SK-N-SH treated with all-trans-retinoic acid at 6 μM for 48 hours (cell line): ENCODE results near the gene STK38L.

Experiments used
- ATAC-seq: fragments of 200-7000 bp; cut with Tn5 transposase; 3 replicates; pipeline ENCODE4 v1.9.1; 2020; ENCODE audit warnings: mild to moderate bottlenecking, moderate library complexity
- ARNTL ChIP-seq: fragments of 450-650 bp; formaldehyde crosslinking; IDR thresholded peaks from 2 replicates; pipeline ENCODE4 v1.5.0; 2020; ENCODE audit warnings: low read depth, mild to moderate bottlenecking, moderate library complexity, borderline replicate concordance
- BACH2 ChIP-seq: fragments of 250-450 bp; sonication (Bioruptor Pico); IDR thresholded peaks from 2 replicates; pipeline ENCODE4 v1.9.0; 2021; ENCODE audit warnings: mild to moderate bottlenecking, borderline replicate concordance
- CSDC2 ChIP-seq: fragments of 250-450 bp; sonication (Bioruptor Pico); IDR thresholded peaks from 2 replicates; pipeline ENCODE4 v1.5.0; 2020; ENCODE audit warnings: mild to moderate bottlenecking, moderate library complexity
- ESRRG ChIP-seq: fragments of 250-450 bp; sonication (Bioruptor Pico); IDR thresholded peaks from 2 replicates; pipeline ENCODE4 v1.6.1; 2021; ENCODE audit warnings: mild to moderate bottlenecking
- GLIS3 ChIP-seq: fragments of 250-450 bp; sonication (Bioruptor Pico); IDR thresholded peaks from 2 replicates; pipeline ENCODE4 v1.5.0; 2020; ENCODE audit warnings: mild to moderate bottlenecking, moderate library complexity
- ISL1 ChIP-seq: fragments of 250-450 bp; sonication (Bioruptor Pico); IDR thresholded peaks from 2 replicates; pipeline ENCODE4 v2.1.2; 2022; ENCODE audit warnings: mild to moderate bottlenecking, moderate library complexity
- OSR1 ChIP-seq: fragments of 250-450 bp; sonication (Bioruptor Pico); IDR thresholded peaks from 2 replicates; pipeline ENCODE4 v1.8.0; 2022; ENCODE audit warnings: moderate library complexity, mild to moderate bottlenecking, inconsistent platforms
- PPARA ChIP-seq: fragments of 250-450 bp; sonication (Bioruptor Pico); IDR thresholded peaks from 2 replicates; pipeline ENCODE4 v1.5.0; 2020; ENCODE audit warnings: mild to moderate bottlenecking, borderline replicate concordance
- RARB ChIP-seq: fragments of 250-450 bp; sonication (Bioruptor Pico); IDR thresholded peaks from 2 replicates; pipeline ENCODE4 v1.8.0; 2021; ENCODE audit warnings: mild to moderate bottlenecking, moderate library complexity
- SNAI2 ChIP-seq: fragments of 250-450 bp; sonication (Bioruptor Pico); IDR thresholded peaks from 2 replicates; pipeline ENCODE4 v1.5.0; 2020; ENCODE audit warnings: mild to moderate bottlenecking, moderate library complexity
- TCF4 ChIP-seq: fragments of 250-450 bp; sonication (Bioruptor Pico); IDR thresholded peaks from 2 replicates; pipeline ENCODE4 v1.8.0; 2021; ENCODE audit warnings: mild to moderate bottlenecking, moderate library complexity, borderline replicate concordance
- TOX ChIP-seq: fragments of 250-450 bp; sonication (Bioruptor Pico); IDR thresholded peaks from 2 replicates; pipeline ENCODE4 v1.8.0; 2021; ENCODE audit warnings: mild to moderate bottlenecking, moderate library complexity, borderline replicate concordance
- ZFP3 ChIP-seq: fragments of 250-450 bp; sonication (Bioruptor Pico); IDR thresholded peaks from 2 replicates; pipeline ENCODE4 v1.5.0; 2020; ENCODE audit warnings: mild to moderate bottlenecking, moderate library complexity
- ZFP30 ChIP-seq: fragments of 450-650 bp; formaldehyde crosslinking; IDR thresholded peaks from 2 replicates; pipeline ENCODE4 v1.5.0; 2022; ENCODE audit warnings: mild to moderate bottlenecking, moderate library complexity
- ZNF565 ChIP-seq: fragments of 450-650 bp; formaldehyde crosslinking; conservative IDR thresholded peaks from 2 replicates; pipeline ENCODE4 v1.5.0; 2020; ENCODE audit warnings: low read depth, mild to moderate bottlenecking, moderate library complexity
- ZNF70 ChIP-seq: fragments of 450-650 bp; formaldehyde crosslinking; IDR thresholded peaks from 2 replicates; pipeline ENCODE4 v1.5.0; 2020; ENCODE audit warnings: mild to moderate bottlenecking, moderate library complexity
- ZNF8 ChIP-seq: fragments of 450-650 bp; formaldehyde crosslinking; IDR thresholded peaks from 2 replicates; pipeline ENCODE4 v1.5.0; 2020; ENCODE audit warnings: mild to moderate bottlenecking, moderate library complexity
- TF ChIP-seq, protein P1 (sequence below): fragments of 250-450 bp; sonication (Bioruptor Pico); IDR thresholded peaks from 2 replicates; pipeline ENCODE4 v1.5.1; 2020; ENCODE audit warnings: low read depth, mild to moderate bottlenecking, moderate library complexity
- TF ChIP-seq, protein P2 (sequence below): fragments of 250-450 bp; sonication (Bioruptor Pico); IDR thresholded peaks from 2 replicates; pipeline ENCODE4 v1.8.0; 2020; ENCODE audit warnings: mild to moderate bottlenecking, moderate library complexity, borderline replicate concordance
- TF ChIP-seq, protein P3 (sequence below): fragments of 250-450 bp; sonication (Bioruptor Pico); IDR thresholded peaks from 2 replicates; pipeline ENCODE4 v1.8.0; 2021; ENCODE audit warnings: low read depth, mild to moderate bottlenecking, moderate library complexity, borderline replicate concordance
- TF ChIP-seq, protein P4 (sequence below): fragments of 250-450 bp; sonication (Bioruptor Pico); IDR thresholded peaks from 2 replicates; pipeline ENCODE4 v1.5.1; 2021; ENCODE audit warnings: mild to moderate bottlenecking, moderate library complexity
- TF ChIP-seq, protein P5 (sequence below): fragments of 250-450 bp; sonication (Bioruptor Pico); IDR thresholded peaks from 2 replicates; pipeline ENCODE4 v1.5.0; 2020; ENCODE audit warnings: mild to moderate bottlenecking, moderate library complexity

The STK38L gene

GRCh38 chr12:27233814-27234213 is 10.3 kb upstream of the STK38L start:
- no peak for ATAC-seq

DNA sequence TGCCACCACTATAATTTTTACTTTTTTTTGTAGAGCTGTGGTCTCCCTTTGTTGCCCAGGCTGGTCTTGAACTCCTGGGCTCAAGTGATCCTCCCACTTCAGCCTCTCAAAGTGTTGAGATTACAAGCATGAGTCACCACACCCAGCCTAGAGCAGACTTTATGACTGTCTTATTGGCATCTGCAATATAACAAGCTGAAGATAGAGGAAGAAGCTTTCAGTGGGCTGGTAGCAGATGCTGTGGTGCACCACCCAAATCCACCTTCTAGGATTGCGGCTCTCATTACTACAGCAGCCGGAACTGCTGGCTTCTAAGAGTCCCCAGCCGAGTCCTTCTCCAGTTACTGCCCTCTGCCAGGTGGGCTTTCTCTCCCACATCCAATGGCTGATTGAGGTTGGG is 7.6 kb upstream of the STK38L start:
- ATAC-seq = no peak
- no peak for TF ChIP-seq SNAI2 (CRISPR knock-in tag)
- no peak for TF ChIP-seq ESRRG (CRISPR knock-in tag)
- no peak for TF ChIP-seq ZFP3 (CRISPR knock-in tag)
- TF ChIP-seq, protein P1, sequence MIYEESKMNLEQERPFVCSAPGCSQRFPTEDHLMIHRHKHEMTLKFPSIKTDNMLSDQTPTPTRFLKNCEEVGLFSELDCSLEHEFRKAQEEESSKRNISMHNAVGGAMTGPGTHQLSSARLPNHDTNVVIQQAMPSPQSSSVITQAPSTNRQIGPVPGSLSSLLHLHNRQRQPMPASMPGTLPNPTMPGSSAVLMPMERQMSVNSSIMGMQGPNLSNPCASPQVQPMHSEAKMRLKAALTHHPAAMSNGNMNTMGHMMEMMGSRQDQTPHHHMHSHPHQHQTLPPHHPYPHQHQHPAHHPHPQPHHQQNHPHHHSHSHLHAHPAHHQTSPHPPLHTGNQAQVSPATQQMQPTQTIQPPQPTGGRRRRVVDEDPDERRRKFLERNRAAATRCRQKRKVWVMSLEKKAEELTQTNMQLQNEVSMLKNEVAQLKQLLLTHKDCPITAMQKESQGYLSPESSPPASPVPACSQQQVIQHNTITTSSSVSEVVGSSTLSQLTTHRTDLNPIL = no peak
- no peak for TF ChIP-seq ZNF70 (CRISPR knock-in tag)
- TF ChIP-seq, protein P2, sequence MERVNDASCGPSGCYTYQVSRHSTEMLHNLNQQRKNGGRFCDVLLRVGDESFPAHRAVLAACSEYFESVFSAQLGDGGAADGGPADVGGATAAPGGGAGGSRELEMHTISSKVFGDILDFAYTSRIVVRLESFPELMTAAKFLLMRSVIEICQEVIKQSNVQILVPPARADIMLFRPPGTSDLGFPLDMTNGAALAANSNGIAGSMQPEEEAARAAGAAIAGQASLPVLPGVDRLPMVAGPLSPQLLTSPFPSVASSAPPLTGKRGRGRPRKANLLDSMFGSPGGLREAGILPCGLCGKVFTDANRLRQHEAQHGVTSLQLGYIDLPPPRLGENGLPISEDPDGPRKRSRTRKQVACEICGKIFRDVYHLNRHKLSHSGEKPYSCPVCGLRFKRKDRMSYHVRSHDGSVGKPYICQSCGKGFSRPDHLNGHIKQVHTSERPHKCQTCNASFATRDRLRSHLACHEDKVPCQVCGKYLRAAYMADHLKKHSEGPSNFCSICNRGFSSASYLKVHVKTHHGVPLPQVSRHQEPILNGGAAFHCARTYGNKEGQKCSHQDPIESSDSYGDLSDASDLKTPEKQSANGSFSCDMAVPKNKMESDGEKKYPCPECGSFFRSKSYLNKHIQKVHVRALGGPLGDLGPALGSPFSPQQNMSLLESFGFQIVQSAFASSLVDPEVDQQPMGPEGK = no peak
- TF ChIP-seq, protein P3, sequence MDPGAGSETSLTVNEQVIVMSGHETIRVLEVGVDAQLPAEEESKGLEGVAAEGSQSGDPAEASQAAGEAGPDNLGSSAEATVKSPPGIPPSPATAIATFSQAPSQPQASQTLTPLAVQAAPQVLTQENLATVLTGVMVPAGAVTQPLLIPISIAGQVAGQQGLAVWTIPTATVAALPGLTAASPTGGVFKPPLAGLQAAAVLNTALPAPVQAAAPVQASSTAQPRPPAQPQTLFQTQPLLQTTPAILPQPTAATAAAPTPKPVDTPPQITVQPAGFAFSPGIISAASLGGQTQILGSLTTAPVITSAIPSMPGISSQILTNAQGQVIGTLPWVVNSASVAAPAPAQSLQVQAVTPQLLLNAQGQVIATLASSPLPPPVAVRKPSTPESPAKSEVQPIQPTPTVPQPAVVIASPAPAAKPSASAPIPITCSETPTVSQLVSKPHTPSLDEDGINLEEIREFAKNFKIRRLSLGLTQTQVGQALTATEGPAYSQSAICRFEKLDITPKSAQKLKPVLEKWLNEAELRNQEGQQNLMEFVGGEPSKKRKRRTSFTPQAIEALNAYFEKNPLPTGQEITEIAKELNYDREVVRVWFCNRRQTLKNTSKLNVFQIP (CRISPR knock-in tag) = no peak
- no peak for TF ChIP-seq TCF4
- TF ChIP-seq ZFP30 (CRISPR knock-in tag) = no peak
- no peak for TF ChIP-seq CSDC2
- no peak for TF ChIP-seq GLIS3
- no peak for TF ChIP-seq ZNF565 (CRISPR knock-in tag)
- TF ChIP-seq RARB = no peak
- no peak for TF ChIP-seq ZNF8
- no peak for TF ChIP-seq ARNTL

More at GRCh38 chr12:27233814-27234213, 10.3 kb upstream of the STK38L start:
- TF ChIP-seq ZNF565 (CRISPR knock-in tag) (no peak), PPARA (CRISPR knock-in tag) (no peak), OSR1 (CRISPR knock-in tag) (no peak), TOX (CRISPR knock-in tag) (no peak), ESRRG (CRISPR knock-in tag) (no peak), ZFP3 (CRISPR knock-in tag) (no peak), RARB (no peak), ISL1 (no peak), BACH2 (CRISPR knock-in tag) (no peak), ZNF8 (no peak), CSDC2 (no peak), GLIS3 (no peak)
- TF ChIP-seq, protein P4, sequence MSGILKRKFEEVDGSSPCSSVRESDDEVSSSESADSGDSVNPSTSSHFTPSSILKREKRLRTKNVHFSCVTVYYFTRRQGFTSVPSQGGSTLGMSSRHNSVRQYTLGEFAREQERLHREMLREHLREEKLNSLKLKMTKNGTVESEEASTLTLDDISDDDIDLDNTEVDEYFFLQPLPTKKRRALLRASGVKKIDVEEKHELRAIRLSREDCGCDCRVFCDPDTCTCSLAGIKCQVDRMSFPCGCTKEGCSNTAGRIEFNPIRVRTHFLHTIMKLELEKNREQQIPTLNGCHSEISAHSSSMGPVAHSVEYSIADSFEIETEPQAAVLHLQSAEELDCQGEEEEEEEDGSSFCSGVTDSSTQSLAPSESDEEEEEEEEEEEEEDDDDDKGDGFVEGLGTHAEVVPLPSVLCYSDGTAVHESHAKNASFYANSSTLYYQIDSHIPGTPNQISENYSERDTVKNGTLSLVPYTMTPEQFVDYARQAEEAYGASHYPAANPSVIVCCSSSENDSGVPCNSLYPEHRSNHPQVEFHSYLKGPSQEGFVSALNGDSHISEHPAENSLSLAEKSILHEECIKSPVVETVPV (CRISPR knock-in tag) = no peak
- TF ChIP-seq, protein P3 (CRISPR knock-in tag) = no peak
- TF ChIP-seq, protein P2 = no peak
- TF ChIP-seq, protein P5, sequence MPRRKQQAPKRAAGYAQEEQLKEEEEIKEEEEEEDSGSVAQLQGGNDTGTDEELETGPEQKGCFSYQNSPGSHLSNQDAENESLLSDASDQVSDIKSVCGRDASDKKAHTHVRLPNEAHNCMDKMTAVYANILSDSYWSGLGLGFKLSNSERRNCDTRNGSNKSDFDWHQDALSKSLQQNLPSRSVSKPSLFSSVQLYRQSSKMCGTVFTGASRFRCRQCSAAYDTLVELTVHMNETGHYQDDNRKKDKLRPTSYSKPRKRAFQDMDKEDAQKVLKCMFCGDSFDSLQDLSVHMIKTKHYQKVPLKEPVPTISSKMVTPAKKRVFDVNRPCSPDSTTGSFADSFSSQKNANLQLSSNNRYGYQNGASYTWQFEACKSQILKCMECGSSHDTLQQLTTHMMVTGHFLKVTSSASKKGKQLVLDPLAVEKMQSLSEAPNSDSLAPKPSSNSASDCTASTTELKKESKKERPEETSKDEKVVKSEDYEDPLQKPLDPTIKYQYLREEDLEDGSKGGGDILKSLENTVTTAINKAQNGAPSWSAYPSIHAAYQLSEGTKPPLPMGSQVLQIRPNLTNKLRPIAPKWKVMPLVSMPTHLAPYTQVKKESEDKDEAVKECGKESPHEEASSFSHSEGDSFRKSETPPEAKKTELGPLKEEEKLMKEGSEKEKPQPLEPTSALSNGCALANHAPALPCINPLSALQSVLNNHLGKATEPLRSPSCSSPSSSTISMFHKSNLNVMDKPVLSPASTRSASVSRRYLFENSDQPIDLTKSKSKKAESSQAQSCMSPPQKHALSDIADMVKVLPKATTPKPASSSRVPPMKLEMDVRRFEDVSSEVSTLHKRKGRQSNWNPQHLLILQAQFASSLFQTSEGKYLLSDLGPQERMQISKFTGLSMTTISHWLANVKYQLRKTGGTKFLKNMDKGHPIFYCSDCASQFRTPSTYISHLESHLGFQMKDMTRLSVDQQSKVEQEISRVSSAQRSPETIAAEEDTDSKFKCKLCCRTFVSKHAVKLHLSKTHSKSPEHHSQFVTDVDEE (CRISPR knock-in tag) = no peak
- TF ChIP-seq, protein P1 = no peak
- TF ChIP-seq, all 23 proteins: peak for 0
